NCI-H2227 (cell line): ENCODE measurements around the gene STYXL2.

Source experiments
- DNase-seq: peaks from one replicate; lab custom pipeline; 2025; ENCODE audit not compliant: unreplicated experiment; lab: John Stamatoyannopoulos, UW

STYXL2 gene

DNA sequence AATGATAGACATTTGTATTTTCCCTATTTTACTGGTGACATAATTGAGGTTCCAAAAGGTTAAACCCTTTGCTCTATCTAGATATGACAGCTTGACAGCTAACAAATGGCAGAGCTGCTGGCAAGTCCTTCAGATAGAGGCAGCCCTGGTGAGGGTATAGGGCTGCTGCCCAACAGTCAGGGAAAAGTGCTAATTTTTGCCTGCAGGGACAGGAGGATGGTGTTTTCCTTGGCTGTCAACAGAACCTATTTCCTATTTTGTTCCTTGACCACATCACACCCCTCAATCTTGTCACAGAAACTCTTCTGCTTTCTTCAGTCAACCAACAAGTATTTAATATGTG lies 16.0 kb upstream of the STYXL2 start:
- DNase-seq = no peak

DNA sequence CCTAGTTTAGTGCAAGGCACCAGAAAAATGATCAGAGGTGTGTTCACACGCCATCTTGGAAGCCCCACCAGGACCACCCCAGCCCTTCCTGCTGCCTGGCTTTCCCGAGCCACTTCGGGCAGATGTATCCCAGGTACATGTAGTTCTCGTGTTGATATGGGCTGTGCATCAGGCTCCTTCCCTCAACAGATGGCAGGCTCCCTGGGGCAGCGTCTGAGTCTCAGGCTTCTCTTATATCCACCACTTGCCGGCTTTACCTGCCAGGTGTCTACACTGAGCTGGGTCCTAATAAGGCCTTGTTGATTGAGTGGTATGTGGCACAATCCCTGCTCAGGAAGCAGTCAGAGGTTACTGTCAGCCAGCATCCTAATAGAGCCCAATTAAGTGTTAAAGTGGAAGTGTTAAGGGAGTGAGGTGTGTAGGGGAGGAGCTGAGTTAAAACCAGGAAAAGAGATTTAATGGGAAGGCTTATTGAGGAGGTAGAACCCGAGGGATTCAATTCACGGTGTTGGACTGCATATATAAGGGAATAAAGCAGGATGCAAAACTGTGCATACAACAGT lies 12.2 kb upstream of the STYXL2 start:
- DNase-seq = no peak

DNA sequence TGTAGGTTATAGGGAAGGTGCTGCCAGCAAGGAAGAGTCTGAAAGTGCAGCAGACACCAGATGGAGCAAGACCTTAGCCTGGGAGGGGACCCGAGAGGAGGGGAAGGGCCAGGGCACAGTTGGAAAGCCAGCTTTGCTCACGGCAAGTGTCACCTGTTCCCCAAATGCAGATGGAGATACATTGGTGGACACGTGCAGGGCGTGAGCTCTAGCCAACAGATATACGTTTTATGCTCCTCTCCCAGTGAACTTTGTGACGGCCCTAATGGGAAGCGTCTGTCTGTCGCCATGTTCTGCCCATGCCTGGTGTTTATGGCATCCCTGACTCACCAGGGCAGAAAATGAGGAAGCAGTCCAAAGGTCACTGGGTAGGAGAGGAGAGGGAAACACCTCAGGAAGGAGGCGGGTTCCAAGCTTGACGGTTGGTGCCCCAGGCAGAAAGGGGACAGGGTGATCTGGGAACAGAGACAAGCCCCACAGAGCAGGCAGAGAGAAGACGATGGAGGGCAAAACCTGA lies 11.3 kb upstream of the STYXL2 start:
- DNase-seq = no peak

DNA sequence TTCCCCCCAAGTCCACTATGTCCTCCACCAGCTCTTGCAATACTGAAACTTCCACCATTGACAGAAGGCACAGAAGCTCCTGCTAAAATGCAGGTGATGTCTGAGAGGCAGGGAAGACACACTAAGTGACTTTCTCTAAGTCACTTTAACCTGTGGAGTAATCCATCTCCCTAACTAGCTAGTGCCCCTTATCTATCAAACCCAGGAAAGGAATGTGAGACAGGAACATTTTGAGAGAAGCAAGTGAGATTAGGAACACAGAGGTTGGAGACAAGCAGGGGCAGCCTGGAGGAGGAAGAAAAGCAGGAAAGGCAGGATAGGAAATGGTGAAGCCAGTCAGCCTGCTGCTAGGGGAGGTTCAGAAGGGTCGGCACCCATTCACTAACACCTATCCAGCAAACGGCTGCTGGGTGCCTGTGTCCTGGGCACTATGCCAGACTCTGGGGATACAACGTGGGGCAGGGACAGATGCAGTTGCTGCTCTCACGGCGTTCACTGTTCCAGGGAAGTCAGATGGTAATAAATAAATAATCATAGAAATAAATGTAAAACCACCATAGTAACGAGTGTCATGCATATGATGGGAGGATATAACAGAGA lies 10.7 kb upstream of the STYXL2 start:
- no peak for DNase-seq

DNA sequence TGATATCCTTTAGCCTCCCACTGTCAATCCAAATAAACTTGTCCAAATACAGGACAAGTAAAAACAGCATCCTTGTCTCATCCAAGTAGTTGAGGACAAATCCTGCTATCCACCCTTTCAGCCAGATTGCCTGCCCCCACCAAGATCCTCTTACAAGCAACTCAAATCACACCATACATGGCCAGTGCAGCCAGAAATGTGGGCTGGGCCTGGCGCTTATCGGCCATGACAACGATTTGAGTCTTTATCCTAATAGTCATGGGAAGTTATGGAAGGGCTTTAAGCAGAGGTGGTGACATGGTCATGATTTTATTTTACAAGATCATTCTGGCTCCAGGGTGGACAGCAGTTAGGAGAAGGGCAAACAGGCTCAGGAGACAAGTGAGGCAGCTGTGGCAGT lies 10.0 kb upstream of the STYXL2 start:
- no peak for DNase-seq

DNA sequence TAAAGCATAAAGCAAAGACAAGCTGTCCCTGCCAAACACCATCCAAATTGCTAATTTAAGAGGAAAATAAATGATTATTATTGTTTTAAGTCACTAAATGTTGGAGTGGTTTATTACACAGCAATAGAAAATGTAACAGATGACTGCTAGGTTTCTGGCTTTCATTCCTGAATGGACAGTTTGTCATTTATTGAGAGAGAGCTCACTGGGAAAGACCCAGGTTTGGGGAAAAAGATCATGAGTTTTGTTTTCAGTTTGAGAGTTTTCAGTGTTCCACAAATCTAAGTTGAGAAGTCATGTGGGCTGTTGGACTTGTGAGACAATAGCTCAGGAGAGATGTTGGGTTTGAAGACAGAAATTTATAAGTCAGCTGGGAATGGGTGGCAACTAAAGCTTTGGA lies 9.1 kb upstream of the STYXL2 start:
- no peak for DNase-seq

DNA sequence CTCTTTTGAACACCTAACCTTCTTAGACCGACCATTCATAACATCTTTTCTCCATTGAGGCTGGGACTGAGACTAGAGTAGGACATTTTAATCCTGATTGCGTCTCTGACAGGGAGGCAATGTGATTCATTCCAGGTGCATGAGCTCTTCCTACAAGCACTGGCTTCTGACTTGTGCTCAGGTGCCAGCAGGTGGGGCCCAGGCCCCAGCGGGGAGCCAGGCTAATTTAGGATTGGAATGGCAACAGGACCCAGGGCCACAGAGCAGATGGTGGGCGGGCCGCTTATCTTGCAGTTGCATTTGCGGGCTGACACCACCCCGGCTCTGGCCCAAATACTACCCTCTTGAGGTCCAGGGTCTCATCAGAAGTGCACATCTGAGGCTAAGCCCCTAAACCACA lies 7.8 kb upstream of the STYXL2 start:
- DNase-seq = no peak

DNA sequence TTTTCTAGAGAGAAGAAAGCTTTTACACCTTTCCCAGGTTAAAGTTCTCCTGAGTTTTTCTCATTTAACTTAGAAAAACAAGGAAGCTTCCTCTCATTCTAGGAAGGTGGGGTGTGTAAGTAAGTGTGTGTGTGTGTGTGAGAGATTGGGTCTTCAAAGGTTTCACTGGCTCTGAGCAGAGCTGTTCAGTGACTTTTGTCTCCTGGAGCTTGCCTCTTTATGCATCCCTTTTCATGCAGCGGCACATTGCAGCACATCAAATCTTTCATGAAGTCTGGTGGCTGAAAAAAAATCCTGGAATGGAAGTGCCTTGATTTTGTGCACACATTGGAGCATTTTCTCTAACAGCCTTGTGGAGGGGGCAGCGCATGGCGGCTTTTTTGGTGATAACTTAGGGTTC lies 7.1 kb upstream of the STYXL2 start:
- no peak for DNase-seq

DNA sequence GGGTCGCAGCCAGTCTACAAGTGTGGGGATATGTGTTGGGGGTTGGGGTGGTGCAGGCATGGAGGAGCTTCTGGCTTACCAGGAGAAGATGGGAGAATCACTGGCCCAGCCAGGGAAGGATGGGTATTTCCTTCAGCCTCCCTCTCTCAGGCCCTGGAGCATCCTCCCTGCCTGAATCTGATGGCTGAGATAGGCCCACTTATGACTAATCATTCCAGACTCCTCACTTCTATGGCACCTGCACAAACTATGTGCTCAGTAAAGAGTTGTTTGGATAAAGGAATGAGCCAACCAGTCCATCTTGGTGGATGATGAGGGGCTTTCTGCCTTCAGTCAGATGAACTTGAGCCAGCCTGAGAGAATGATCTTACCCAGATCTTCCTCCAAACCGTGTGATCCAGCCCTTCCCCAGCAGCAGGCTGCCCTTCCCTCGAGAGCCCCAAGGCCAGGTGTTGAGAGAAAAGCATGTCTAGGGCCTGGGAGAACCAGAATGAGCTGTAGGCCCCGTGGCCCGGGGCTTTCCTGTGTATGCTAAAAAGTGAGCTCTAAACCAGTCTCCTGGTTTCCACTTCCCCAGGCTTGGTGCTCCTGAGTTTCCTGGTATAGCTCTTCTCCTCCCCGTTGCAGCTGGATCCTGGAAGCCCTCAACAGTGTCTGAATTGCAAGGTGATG lies 5.0 kb upstream of the STYXL2 start:
- DNase-seq = no peak

DNA sequence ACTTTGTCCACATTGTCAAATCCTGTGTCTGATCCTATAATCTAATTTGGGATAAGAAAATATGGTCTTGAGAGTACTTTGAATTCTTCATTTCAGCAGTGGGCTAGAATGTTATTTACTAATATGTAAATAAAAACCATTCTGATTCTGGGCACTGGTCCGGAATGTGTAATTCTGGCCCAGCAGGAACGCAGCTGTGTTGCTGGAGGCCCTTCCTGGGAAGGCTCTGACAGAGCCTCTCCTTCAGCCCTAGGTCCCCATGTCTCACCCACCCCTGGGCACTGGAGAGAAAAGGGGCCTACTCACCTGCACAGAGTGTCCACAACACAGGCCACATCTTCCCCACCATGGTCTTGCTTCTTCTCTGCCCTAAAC lies 3.9 kb upstream of the STYXL2 start:
- no peak for DNase-seq

DNA sequence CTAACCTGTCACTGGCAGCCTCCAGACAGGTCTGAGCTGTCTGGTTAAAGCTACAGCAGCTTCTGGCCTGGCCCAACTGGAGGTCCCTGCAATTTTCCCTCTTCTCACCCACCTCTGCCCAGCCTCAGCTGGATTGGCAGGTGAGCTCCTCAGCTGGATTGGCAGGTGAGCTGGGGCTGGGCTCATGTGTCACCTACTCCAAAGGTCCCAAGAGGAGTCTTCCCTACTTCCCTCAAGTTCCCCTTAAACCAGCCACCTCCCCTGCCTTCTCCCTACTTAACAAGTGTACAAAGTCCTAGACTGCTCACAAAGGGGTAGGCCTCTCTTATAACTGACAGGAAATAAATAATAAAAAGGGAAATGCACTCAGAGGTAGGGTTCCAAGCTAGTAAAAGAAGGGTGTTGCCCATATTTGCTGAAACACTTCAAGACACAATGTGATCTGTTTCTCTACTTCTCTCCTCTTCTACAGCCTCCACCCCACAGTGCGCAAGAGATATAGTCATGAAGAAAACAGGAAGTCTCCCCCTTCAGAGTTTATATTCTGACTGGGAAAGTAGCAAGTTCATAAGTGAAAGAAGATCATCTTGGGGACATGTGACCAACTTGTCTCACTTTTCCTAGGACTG lies 3.4 kb upstream of the STYXL2 start, which contains the start of gene GPA33:
Gene GPA33 (minus strand): TSS at position 64 of the 629 bp plus-strand sequence. CDS start 90 bp downstream, outside the sequence.
- no peak for DNase-seq

DNA sequence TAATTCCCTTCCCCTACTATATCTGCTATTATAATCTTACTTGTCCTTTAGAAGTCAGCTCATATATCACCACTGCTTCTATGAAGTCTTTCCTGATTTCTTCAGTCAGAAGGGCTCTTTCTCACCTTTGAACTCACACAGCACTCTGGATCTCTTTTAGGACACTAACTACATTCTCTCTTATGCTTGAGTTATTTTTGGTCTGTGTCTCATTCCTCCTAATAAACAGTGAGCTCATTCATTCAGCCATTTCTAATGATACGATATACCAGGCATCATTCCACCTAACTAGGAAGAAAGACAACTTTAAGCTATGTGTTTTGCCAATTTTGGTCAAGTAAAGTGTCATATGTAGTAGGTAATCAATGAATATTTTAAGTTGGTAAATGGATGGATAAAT lies 1.2 kb upstream of the STYXL2 start:
- no peak for DNase-seq

DNA sequence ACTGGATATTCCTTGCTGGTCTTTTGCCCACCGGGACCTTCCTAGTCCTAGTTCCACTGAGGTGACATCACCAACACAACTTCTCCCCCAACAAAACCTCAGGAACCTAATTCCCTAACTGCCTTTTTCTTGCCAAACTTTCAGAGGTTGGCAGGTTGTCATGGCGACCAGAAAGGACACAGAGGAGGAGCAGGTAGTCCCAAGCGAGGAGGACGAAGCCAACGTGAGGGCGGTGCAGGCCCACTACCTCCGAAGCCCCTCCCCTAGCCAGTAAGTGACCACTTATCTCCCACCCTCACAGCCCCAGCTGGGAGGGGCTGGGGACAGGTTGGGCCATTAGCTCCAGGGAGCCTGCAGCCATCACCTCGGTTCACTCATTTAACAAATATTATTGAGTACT lies 815 bp downstream of the STYXL2 start:
- DNase-seq = no peak

DNA sequence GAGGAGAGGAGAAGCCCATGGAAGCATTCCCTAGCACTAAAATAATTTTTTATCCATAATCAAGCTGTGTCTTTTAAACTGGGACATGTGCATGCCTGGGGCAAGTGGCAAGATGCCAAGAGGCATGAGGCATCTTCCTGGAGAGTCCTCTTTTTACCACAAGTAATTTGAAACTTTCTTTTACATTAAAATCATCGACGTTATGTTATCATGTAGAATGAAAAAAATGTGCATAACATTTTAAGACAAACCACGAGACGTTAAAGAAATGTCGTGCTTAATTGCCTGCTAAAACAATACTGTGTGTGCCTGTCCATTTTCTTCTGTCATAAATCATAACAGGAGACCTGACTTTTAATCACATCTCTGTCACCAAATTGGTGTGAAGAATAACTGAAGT lies 1.5 kb downstream of the STYXL2 start:
- DNase-seq = no peak

DNA sequence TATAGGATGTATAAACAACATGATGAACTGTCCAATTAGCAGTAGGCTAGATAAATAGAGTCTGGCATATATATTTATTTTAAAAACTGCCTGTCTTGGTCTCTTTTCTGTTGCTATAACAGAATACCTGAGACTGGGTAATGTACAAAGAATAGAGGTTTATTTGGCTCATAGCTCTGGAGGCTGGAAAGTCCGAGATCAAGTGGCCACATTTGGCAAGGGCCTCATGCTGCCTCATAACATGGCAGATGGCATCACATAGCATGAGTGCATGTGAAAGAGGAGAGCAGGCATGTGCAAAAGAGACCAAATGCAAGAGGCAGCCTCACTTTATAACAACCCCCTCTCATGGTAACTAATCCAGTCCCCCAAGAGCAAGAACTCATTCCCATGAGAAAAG lies 6.0 kb downstream of the STYXL2 start:
- no peak for DNase-seq

DNA sequence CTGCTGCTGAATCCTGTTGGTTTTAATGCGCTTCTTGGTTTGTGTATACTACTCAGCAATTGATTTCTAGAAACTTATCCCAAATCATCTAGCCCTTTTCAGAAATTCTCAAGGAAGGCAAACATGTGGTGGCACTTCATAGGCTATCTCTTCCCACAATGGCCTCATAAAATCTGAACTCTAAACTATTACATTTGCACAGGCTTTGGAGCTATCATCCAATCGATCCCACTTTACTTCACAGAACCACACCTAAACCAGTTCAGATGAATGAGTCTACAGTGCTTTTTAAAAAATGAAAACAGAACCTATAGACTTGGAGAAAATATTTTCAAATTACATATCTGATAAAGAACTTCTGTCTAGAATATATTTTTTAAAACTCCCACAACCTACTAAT lies 6.9 kb downstream of the STYXL2 start:
- DNase-seq = no peak

DNA sequence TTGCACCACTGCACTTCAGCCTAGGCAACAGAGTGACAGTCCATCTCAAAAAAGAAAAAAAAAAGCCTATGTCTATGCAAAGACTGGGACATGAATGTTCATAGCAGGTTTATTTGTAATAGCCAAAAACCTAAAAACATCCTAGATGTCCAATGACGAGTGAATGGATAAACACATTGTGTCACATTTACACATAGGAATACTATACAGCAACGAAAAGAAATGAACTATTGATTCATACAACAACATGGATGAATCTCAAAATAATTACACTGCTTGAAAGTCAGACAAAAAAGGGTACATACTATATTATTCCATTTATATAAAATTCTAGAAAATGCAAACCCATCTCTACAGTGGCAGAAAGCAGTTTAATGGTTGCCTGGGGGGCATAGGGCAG lies 7.9 kb downstream of the STYXL2 start:
- no peak for DNase-seq

DNA sequence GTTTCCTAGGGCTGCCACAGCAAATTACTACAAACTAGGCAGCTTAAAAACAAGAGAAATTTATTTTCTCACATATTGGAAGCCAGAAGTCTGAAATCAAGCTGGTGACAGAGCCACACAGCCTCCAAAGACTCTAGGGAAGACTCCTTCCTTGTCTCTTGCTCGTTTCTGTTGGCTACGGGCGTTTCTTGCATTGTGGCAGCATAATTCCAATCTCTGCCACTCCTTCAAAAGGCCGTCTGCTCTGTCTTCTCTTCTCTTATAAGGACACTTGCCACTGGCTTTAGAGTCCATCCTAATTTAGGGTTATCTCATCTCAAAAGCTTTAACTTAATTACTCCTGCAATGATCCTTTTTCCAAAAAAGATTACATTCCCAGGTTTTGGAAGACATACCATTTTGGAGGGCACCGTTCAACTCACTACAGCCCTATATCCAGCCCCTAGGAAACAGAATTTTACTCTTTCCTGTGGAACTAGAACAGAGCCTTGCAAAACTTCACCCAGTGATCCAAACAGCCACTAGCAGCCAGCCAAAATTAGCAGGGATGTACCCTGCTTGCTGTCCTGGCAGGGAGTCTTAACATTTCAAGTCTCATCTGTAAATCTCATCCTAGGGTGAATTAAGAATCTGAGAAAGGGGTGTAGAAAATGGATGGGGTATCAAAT lies 9.2 kb downstream of the STYXL2 start:
- DNase-seq = no peak

DNA sequence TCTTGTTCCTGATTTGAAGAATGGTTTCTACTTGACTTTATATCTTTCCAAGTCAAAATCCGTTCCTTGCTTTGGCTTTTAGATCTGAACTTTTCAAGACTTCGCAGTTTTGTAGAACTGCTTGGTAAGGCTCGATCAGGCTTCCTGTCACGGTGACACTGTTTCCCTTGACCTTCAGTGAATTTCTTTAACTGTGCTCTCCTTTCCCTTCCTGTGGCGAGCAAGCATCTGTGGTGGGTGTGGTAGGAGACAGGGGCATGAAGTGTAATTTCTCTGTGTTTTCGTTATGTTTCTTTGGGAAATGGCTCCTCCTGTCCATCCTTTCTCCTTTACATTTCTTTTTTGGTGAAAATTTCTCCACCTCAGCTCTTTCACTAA lies 10.4 kb downstream of the STYXL2 start:
- DNase-seq = no peak

DNA sequence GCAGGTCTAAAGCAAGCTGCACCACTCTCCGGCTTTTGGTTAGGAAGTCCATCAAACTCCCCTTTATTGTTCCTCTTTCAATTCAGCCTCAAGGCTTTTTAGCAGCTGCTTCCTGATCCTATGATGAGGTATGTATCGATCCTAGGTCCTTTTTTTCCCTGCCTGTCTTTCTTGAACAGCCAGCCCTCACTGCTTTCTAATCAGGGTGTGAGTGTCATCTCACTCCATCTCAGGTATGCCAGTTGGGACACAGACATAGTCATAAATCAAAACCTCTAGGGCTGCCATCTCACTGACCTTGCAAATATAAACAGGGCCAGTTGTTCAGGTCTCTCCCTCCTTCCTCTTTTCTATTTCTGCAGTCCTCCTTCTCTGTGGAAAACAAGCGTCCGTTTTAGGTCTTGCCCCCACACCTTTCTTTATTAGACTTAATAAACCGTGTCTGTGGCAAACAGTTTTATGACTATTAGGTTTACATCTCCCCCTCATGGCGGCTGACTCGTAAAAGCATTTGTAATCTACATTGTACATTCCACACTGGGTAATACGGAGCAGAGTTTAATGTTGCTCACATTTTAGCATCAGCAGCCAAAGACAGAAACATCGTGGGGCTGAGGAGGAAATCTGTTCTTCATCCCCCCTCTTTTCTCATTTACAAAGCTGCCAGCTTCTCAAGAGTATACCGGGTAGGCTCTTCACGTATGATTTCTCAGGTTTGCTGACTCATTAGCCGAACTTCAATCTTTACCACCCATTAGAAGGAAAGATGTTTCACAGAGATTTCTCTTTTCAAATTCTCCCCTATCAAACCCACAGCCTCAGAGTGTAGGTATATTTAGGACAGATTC lies 11.6 kb downstream of the STYXL2 start:
- peak; percentile 19 for DNase-seq

DNA sequence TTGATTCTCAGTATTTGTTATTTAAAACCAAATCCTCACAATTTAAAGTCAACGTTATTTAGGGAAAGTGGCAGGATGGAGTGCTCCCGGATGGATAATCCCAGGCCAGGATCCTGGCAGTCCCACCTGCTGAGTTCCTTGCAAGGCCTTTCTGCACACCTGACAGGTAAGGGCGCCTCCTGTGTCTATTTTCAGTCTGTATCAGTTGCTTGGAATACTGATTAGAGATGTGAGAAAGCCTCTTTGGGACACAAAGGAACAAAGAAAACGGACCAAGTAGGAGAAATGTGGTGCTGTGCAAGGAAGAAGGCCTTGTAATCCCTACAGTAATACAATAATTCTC lies 12.2 kb downstream of the STYXL2 start:
- no peak for DNase-seq
